Muscle of leg (tissue), 16 donors: ENCODE data around the gene ASXL3. TPM values are rescaled to one million over a fixed set of nuclear protein-coding genes. Genes with fewer than 3 reads are reported as not detected.
A peak's percentile ranks its signal among the peaks of the same experiment; 100 is the strongest.

Source experiments
- DNase-seq: peaks from one replicate; pipeline ENCODE4 v3.0.0; 2013
- H3K27ac ChIP-seq: one replicate; pipeline ENCODE4 v1.5.1; 2013; ENCODE audit warnings: mild to moderate bottlenecking, low read length, control low read depth
- H3K27me3 ChIP-seq: one replicate; pipeline ENCODE4 v1.6.1; 2013; ENCODE audit warnings: low read length; ENCODE audit not compliant: control insufficient read depth, insufficient read depth
- H3K36me3 ChIP-seq: one replicate; pipeline ENCODE4 v1.6.1; 2013; ENCODE audit warnings: low read length; ENCODE audit not compliant: control insufficient read depth, insufficient read depth
- H3K4me1 ChIP-seq: one replicate; pipeline ENCODE4 v1.6.1; 2013; ENCODE audit warnings: low read length; ENCODE audit not compliant: control insufficient read depth, insufficient read depth
- H3K4me3 ChIP-seq: one replicate; pipeline ENCODE4 v1.5.1; 2013; ENCODE audit warnings: low read length, control low read depth
- H3K9me3 ChIP-seq: replicated peaks from 2 replicates; pipeline ENCODE4 v1.6.1; 2013; ENCODE audit warnings: low read depth, low read length; ENCODE audit not compliant: control insufficient read depth
- WGBS: methylation state at CpG from one replicate; pipeline ENCODE4 v1.1.5; 2013; ENCODE audit warnings: missing lambda C conversion rate; ENCODE audit not compliant: insufficient coverage; 5-methylcytosine and 5-hydroxymethylcytosine counted together
- long read RNA-seq, 11 donors: transcript quantifications; one replicate each; lab custom pipeline, GENCODE V29; 2026
- polyA plus RNA-seq, 8 donors: library from polyadenylated mRNA; unstranded; fragments of 120-200 nt; gene quantifications; one replicate each; pipeline versions ENCODE4 v1.2.1 to v1.2.3, GENCODE V29; 2013; ENCODE audit warnings: inconsistent platforms in 1 of 8, low replicate concordance in 1 of 8; ENCODE audit not compliant: insufficient read length in 8 of 8, insufficient read depth in 1 of 8
- total RNA-seq: library from RNA; stranded (reverse); fragments of 120-200 nt; gene quantifications from one replicate; pipeline ENCODE4 v1.2.4, GENCODE V29; 2013

The ASXL3 gene
- total RNA-seq (8.2 TPM), polyA plus RNA-seq (1 to 10 TPM; 3.1 to 5.1 (median 3.8) TPM)
- long read RNA-seq, donor 1: 0 reads
- long read RNA-seq, donor 2: 0 reads
- long read RNA-seq, donor 3, partial matches to known transcripts: 0 of 1 reads
- long read RNA-seq, donor 3, other reads (novel, unspliced or antisense): 0 of 1 reads
- long read RNA-seq, donor 4: 0 reads
- long read RNA-seq, donor 5: 0 reads
- long read RNA-seq, donor 6: 0 reads
- long read RNA-seq, donor 7: 0 reads
- long read RNA-seq, donor 8: 0 reads
- long read RNA-seq, donor 9: 0 reads
- long read RNA-seq, donor 10: 0 reads
- long read RNA-seq, donor 11: 0 reads

- H3K9me3 ChIP-seq: no peaks in the 10 kb centered on the region
- peaks cover 3% of the 10 kb centered on the region for H3K4me1 ChIP-seq
- peak within 1 kb of the TSS; percentile 91 for H3K27ac ChIP-seq
- WGBS: under 1% methylated on average over 47 of the region's 103 CpGs
- H3K4me3 ChIP-seq: peak within 1 kb of the TSS; percentile 83
- peaks cover 6% of the 10 kb centered on the region for H3K27me3 ChIP-seq
- peak; percentile 81 for DNase-seq
- H3K36me3 ChIP-seq: no peaks in the 10 kb centered on the region
Observed at GRCh38 chr18:33577685-33578517, at the start of gene ASXL3. TSS of gene ASXL3 (plus strand) at chr18:33578219. CDS start at chr18:33578632, 413 bp downstream.

GRCh38 chr18:33532978-33533377, 45.0 kb upstream of the ASXL3 start:
- no peaks in the 10 kb centered on the region for H3K36me3 ChIP-seq
- no peak for DNase-seq
- H3K4me3 ChIP-seq: no peak overlapping the region
- no peaks in the 10 kb centered on the region for H3K9me3 ChIP-seq
- no peaks in the 10 kb centered on the region for H3K27me3 ChIP-seq
- no peak overlapping the region for H3K27ac ChIP-seq
- no peaks in the 10 kb centered on the region for H3K4me1 ChIP-seq
- no CpG with 5 or more reads among the region's 1 CpG for WGBS

- no peak for DNase-seq
- H3K27me3 ChIP-seq: no peaks in the 10 kb centered on the region
- no peak overlapping the region for H3K4me3 ChIP-seq
- no peaks in the 10 kb centered on the region for H3K36me3 ChIP-seq
- H3K4me1 ChIP-seq: no peaks in the 10 kb centered on the region
- H3K9me3 ChIP-seq: no peaks in the 10 kb centered on the region
- H3K27ac ChIP-seq: no peak overlapping the region
- WGBS: no CpG with 5 or more reads among the region's 1 CpG
Observed at GRCh38 chr18:33536904-33537303, 41.1 kb upstream of the ASXL3 start.

- Histone ChIP-seq H3K36me3 (no peaks in the 10 kb centered on the region), H3K4me1 (no peaks in the 10 kb centered on the region), H3K27me3 (no peaks in the 10 kb centered on the region), H3K4me3 (no peak overlapping the region), H3K27ac (no peak overlapping the region), H3K9me3 (no peaks in the 10 kb centered on the region)
- WGBS: 21% methylated on average over 2 of the region's 6 CpGs
- DNase-seq: peak; percentile 10
Observed at GRCh38 chr18:33538418-33539042, 39.5 kb upstream of the ASXL3 start.

GRCh38 chr18:33540392-33540791, 37.6 kb upstream of the ASXL3 start:
- WGBS: no CpG with 5 or more reads among the region's 2 CpGs
- DNase-seq: no peak
- Histone ChIP-seq H3K27ac (no peak overlapping the region), H3K27me3 (no peaks in the 10 kb centered on the region), H3K36me3 (no peaks in the 10 kb centered on the region), H3K9me3 (no peaks in the 10 kb centered on the region), H3K4me1 (no peaks in the 10 kb centered on the region), H3K4me3 (no peak overlapping the region)

GRCh38 chr18:33541316-33541715, 36.7 kb upstream of the ASXL3 start:
- Histone ChIP-seq H3K4me3 (no peak overlapping the region), H3K36me3 (no peaks in the 10 kb centered on the region), H3K27ac (no peak overlapping the region), H3K4me1 (no peaks in the 10 kb centered on the region), H3K27me3 (no peaks in the 10 kb centered on the region), H3K9me3 (no peaks in the 10 kb centered on the region)
- no CpG with 5 or more reads among the region's 3 CpGs for WGBS
- no peak for DNase-seq

- no CpG with 5 or more reads among the region's 2 CpGs for WGBS
- no peaks in the 10 kb centered on the region for H3K27me3 ChIP-seq
- H3K9me3 ChIP-seq: no peaks in the 10 kb centered on the region
- DNase-seq: no peak
- H3K4me1 ChIP-seq: no peaks in the 10 kb centered on the region
- no peaks in the 10 kb centered on the region for H3K36me3 ChIP-seq
- H3K27ac ChIP-seq: no peak overlapping the region
- no peak overlapping the region for H3K4me3 ChIP-seq
Observed at GRCh38 chr18:33556846-33557245, 21.2 kb upstream of the ASXL3 start.

- no peaks in the 10 kb centered on the region for H3K4me1 ChIP-seq
- no peaks in the 10 kb centered on the region for H3K9me3 ChIP-seq
- no peak for DNase-seq
- H3K36me3 ChIP-seq: no peaks in the 10 kb centered on the region
- H3K27me3 ChIP-seq: no peaks in the 10 kb centered on the region
- H3K4me3 ChIP-seq: no peak overlapping the region
- WGBS: no CpG with 5 or more reads among the region's 3 CpGs
- H3K27ac ChIP-seq: no peak overlapping the region
Observed at GRCh38 chr18:33557706-33558105, 20.3 kb upstream of the ASXL3 start.

GRCh38 chr18:33558529-33558928, 19.5 kb upstream of the ASXL3 start:
- H3K27ac ChIP-seq: no peak overlapping the region
- H3K27me3 ChIP-seq: no peaks in the 10 kb centered on the region
- H3K4me1 ChIP-seq: no peaks in the 10 kb centered on the region
- no CpG with 5 or more reads among the region's 1 CpG for WGBS
- H3K4me3 ChIP-seq: no peak overlapping the region
- H3K9me3 ChIP-seq: no peaks in the 10 kb centered on the region
- no peaks in the 10 kb centered on the region for H3K36me3 ChIP-seq
- DNase-seq: no peak
